ENCODE measurements around the gene ARHGEF17.

DNA sequence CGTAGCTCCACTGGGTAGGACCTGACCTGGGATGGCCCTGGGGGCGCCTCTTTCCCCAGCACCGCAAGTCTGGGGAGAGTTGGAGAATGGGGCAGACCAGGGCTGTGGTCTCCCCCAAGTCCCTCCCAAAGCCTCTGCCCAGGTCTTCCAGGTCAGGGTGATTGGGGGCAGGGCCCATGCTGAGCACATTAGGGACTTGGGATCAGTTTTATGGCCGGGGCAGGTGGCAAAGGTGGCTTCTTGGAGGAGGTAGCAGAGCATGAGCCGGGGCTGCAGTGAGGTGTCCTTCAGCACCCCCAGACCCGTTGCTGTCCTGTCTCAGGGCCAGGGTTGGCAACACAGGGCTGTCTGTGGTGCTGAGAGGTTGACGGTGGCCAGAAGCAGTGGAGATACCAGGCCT lies 74.1 kb downstream of the ARHGEF17 start:
- TF ChIP-seq CTCF (conservative IDR thresholded peaks at IDR 0.05), result no peak
- no peak for TF ChIP-seq ZFX (IDR thresholded peaks at IDR 0.05)

Data from C4-2B (cell line).